GM08714 (cell line): ENCODE measurements around the gene ADAMTS3.
"Not testable (repeated sequence)": the region's sequence is repeated elsewhere in the genome, so short reads cannot be mapped to it uniquely, and the experiment has no call there.

Experiments used
- H3K4me3 ChIP-seq: fragments of 200-500 bp; sonication (Bioruptor generic); 2 replicates; pipeline ENCODE4 v1.5.1; 2014; ENCODE audit warnings: mild to moderate bottlenecking, low read length, inconsistent platforms
- ZNF274 ChIP-seq: IDR thresholded peaks from 2 replicates; pipeline ENCODE4 v1.6.1; 2012; ENCODE audit warnings: mild to moderate bottlenecking, low read depth, low read length

ADAMTS3 gene

GRCh38 chr4:72566464-72566972 is 2.5 kb downstream of the ADAMTS3 start:
- H3K4me3 ChIP-seq: no peak overlapping the region
- TF ChIP-seq ZNF274: no peak

GRCh38 chr4:72564789-72565188 is 4.2 kb downstream of the ADAMTS3 start:
- H3K4me3 ChIP-seq: no peak overlapping the region
- TF ChIP-seq ZNF274: no peak

- TF ChIP-seq ZNF274: no peak
- no peak overlapping the region for H3K4me3 ChIP-seq
Observed at GRCh38 chr4:72564184-72564583, 4.8 kb downstream of the ADAMTS3 start.

- H3K4me3 ChIP-seq: no peak overlapping the region
- TF ChIP-seq ZNF274: no peak
Observed at GRCh38 chr4:72558655-72559054, 10.4 kb downstream of the ADAMTS3 start.

- no peak overlapping the region for H3K4me3 ChIP-seq
- no peak for TF ChIP-seq ZNF274
Observed at GRCh38 chr4:72557021-72557420, 12.0 kb downstream of the ADAMTS3 start.

- TF ChIP-seq ZNF274: no peak
Observed at GRCh38 chr4:72555377-72555831, 13.6 kb downstream of the ADAMTS3 start.

GRCh38 chr4:72553540-72554337 is 15.3 kb downstream of the ADAMTS3 start:
- TF ChIP-seq ZNF274: no peak
- no peak overlapping the region for H3K4me3 ChIP-seq

More at GRCh38 chr4:72555377-72555831, 13.6 kb downstream of the ADAMTS3 start:
- H3K4me3 ChIP-seq: no peak overlapping the region

GRCh38 chr4:72552447-72552846 is 16.6 kb downstream of the ADAMTS3 start:
- TF ChIP-seq ZNF274: no peak
- no peak overlapping the region for H3K4me3 ChIP-seq

- no peak for TF ChIP-seq ZNF274
Observed at GRCh38 chr4:72546456-72546855, 22.6 kb downstream of the ADAMTS3 start.

GRCh38 chr4:72540694-72541093 is 28.3 kb downstream of the ADAMTS3 start:
- H3K4me3 ChIP-seq: not testable (repeated sequence)

More at GRCh38 chr4:72546456-72546855, 22.6 kb downstream of the ADAMTS3 start:
- no peak overlapping the region for H3K4me3 ChIP-seq

GRCh38 chr4:72538006-72538405 is 31.0 kb downstream of the ADAMTS3 start:
- no peak for TF ChIP-seq ZNF274
- H3K4me3 ChIP-seq: no peak overlapping the region

- TF ChIP-seq ZNF274: no peak
- H3K4me3 ChIP-seq: no peak overlapping the region
Observed at GRCh38 chr4:72536443-72536842, 32.6 kb downstream of the ADAMTS3 start.

- no peak for TF ChIP-seq ZNF274
- H3K4me3 ChIP-seq: no peak overlapping the region
Observed at GRCh38 chr4:72531768-72532290, 37.2 kb downstream of the ADAMTS3 start.

- no peak for TF ChIP-seq ZNF274
- no peak overlapping the region for H3K4me3 ChIP-seq
Observed at GRCh38 chr4:72531322-72531721, 37.7 kb downstream of the ADAMTS3 start.

- TF ChIP-seq ZNF274: no peak
Observed at GRCh38 chr4:72529148-72529822, 39.7 kb downstream of the ADAMTS3 start.

More at GRCh38 chr4:72529148-72529822, 39.7 kb downstream of the ADAMTS3 start:
- H3K4me3 ChIP-seq: no peak overlapping the region
